HL-60 (cell line): ENCODE results near the gene IFIT1B.
"Not testable (repeated sequence)": the region's sequence is repeated elsewhere in the genome, so short reads cannot be mapped to it uniquely, and the experiment has no call there.

Experiments
- DNase-seq, 2 experiments: peaks; one replicate each; pipeline ENCODE4 v3.0.0-alpha.2; 2010 to 2020; ENCODE audit warnings: low read depth in 1 of 2, low spot score in 1 of 2
- H3K27ac ChIP-seq: fragments of 250-450 bp; sonication (Bioruptor Pico); replicated peaks from 2 replicates; pipeline ENCODE4 v1.5.1; 2020; ENCODE audit warnings: mild to moderate bottlenecking, moderate library complexity
- H3K27me3 ChIP-seq: fragments of 250-450 bp; sonication (Bioruptor Pico); 2 replicates; pipeline ENCODE4 v1.5.1; 2021; ENCODE audit warnings: mild to moderate bottlenecking, moderate library complexity; ENCODE audit not compliant: insufficient read depth, poor library complexity, severe bottlenecking
- H3K4me3 ChIP-seq: replicated peaks from 2 replicates; pipeline ENCODE4 v1.5.1; 2011; ENCODE audit warnings: mild to moderate bottlenecking, control low read depth, low read length; ENCODE audit not compliant: insufficient read depth
- GABPA ChIP-seq: IDR thresholded peaks from 2 replicates; pipeline ENCODE4 v1.6.1; 2012; ENCODE audit warnings: low read depth
- POLR2AphosphoS5 ChIP-seq: IDR thresholded peaks from 2 replicates; pipeline ENCODE4 v1.6.1; 2012; ENCODE audit warnings: low read depth
- SPI1 ChIP-seq: IDR thresholded peaks from 2 replicates; pipeline ENCODE4 v1.6.1; 2012; ENCODE audit warnings: low read depth, mild to moderate bottlenecking, borderline replicate concordance
- TF ChIP-seq, protein P1 (sequence below): IDR thresholded peaks from 2 replicates; pipeline ENCODE4 v1.6.1; 2012; ENCODE audit warnings: low read depth; ENCODE audit not compliant: insufficient replicate concordance
- TF ChIP-seq, protein P2 (sequence below): IDR thresholded peaks from one replicate; pipeline ENCODE4 v1.5.1; 2011; ENCODE audit warnings: low read length, control low read depth, inconsistent platforms; ENCODE audit not compliant: insufficient read depth

IFIT1B gene

DNA sequence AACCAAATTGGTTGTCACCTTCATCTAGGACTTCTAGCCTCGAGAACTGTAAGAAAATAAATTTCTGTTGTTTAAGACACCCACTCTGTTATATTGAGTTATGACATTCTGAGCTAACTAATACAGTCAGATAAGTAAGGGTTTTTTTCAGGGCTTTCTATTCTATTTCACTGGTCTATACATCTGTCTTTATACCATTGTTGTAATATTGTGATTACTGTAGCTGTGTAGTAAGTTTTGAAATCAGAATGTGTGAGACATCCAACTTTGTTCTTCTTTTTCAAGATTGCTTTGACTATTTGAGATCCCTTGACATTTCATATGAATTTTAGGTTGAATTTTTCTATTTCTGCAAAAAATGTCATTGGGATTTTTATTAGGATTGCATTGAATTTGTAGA, 22.1 kb downstream of the IFIT1B start:
- TF ChIP-seq, protein P1, sequence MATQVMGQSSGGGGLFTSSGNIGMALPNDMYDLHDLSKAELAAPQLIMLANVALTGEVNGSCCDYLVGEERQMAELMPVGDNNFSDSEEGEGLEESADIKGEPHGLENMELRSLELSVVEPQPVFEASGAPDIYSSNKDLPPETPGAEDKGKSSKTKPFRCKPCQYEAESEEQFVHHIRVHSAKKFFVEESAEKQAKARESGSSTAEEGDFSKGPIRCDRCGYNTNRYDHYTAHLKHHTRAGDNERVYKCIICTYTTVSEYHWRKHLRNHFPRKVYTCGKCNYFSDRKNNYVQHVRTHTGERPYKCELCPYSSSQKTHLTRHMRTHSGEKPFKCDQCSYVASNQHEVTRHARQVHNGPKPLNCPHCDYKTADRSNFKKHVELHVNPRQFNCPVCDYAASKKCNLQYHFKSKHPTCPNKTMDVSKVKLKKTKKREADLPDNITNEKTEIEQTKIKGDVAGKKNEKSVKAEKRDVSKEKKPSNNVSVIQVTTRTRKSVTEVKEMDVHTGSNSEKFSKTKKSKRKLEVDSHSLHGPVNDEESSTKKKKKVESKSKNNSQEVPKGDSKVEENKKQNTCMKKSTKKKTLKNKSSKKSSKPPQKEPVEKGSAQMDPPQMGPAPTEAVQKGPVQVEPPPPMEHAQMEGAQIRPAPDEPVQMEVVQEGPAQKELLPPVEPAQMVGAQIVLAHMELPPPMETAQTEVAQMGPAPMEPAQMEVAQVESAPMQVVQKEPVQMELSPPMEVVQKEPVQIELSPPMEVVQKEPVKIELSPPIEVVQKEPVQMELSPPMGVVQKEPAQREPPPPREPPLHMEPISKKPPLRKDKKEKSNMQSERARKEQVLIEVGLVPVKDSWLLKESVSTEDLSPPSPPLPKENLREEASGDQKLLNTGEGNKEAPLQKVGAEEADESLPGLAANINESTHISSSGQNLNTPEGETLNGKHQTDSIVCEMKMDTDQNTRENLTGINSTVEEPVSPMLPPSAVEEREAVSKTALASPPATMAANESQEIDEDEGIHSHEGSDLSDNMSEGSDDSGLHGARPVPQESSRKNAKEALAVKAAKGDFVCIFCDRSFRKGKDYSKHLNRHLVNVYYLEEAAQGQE: no peak
- TF ChIP-seq POLR2AphosphoS5 (no peak), GABPA (no peak), SPI1 (no peak)
- TF ChIP-seq, protein P2, sequence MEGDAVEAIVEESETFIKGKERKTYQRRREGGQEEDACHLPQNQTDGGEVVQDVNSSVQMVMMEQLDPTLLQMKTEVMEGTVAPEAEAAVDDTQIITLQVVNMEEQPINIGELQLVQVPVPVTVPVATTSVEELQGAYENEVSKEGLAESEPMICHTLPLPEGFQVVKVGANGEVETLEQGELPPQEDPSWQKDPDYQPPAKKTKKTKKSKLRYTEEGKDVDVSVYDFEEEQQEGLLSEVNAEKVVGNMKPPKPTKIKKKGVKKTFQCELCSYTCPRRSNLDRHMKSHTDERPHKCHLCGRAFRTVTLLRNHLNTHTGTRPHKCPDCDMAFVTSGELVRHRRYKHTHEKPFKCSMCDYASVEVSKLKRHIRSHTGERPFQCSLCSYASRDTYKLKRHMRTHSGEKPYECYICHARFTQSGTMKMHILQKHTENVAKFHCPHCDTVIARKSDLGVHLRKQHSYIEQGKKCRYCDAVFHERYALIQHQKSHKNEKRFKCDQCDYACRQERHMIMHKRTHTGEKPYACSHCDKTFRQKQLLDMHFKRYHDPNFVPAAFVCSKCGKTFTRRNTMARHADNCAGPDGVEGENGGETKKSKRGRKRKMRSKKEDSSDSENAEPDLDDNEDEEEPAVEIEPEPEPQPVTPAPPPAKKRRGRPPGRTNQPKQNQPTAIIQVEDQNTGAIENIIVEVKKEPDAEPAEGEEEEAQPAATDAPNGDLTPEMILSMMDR: no peak
- H3K27me3 ChIP-seq: no peaks in the 10 kb centered on the region
- H3K27ac ChIP-seq: no peak overlapping the region
- H3K4me3 ChIP-seq: no peak overlapping the region
- DNase-seq: no peak

DNA sequence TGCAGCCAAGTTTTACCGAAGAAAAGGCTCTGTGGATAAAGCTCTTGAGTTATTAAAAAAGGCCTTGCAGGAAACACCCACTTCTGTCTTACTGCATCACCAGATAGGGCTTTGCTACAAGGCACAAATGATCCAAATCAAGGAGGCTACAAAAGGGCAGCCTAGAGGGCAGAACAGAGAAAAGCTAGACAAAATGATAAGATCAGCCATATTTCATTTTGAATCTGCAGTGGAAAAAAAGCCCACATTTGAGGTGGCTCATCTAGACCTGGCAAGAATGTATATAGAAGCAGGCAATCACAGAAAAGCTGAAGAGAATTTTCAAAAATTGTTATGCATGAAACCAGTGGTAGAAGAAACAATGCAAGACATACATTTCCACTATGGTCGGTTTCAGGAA, 25.2 kb downstream of the IFIT1B start:
- Histone ChIP-seq H3K4me3 (no peak overlapping the region), H3K27ac (no peak overlapping the region), H3K27me3 (no peaks in the 10 kb centered on the region)
- no peak for DNase-seq
- TF ChIP-seq, protein P2: no peak
- TF ChIP-seq GABPA (no peak), SPI1 (no peak), POLR2AphosphoS5 (no peak)
- TF ChIP-seq, protein P1: no peak

DNA sequence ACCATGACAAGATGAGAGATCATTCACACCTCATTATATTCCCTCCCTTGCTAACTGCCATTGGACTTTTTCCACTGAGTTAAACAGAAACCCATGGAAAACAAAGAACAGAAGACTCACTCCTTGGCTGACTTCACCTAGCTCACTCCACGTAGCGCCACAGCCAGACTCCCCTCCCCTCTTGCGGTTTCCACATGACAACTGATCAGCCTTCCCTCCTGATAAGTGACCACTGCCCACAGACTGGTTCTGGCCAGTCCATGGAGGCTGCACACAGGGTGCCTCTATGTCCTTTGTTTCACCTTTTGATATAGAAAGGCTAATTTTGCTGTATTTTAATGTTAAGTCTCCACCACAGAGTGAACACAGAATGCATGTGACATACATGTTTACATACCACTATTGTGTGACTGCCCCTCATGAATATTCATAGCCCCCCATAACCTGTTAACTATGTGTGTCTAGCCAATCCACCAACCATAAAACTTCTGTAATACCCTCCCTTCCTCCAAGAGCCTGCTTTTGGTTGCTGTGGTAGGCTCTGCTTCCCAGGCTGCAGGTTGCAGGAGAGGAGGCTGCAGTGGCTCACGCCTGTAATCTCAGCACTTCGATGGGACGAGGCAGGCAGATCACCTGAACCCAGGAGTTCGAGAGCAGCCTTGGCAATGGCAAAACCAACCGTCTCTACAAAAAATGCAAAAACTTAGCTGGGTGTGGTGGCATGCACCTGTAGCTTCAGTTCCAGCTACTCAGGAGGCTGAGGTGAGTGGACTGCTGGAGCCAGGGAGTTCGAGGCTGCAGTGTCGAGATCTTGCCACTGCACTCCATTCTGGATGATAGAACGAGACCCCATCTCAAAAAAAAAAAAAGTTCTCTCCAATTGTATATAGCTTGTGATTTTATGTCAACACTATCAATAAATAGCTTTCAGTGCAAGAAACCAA, 26.5 kb downstream of the IFIT1B start:
- no peak for DNase-seq
- H3K4me3 ChIP-seq: no peak overlapping the region
- no peak overlapping the region for H3K27ac ChIP-seq
- no peaks in the 10 kb centered on the region for H3K27me3 ChIP-seq
- no peak for TF ChIP-seq POLR2AphosphoS5
- TF ChIP-seq GABPA: no peak
- TF ChIP-seq, protein P1: no peak
- TF ChIP-seq, protein P2: no peak
- no peak for TF ChIP-seq SPI1

DNA sequence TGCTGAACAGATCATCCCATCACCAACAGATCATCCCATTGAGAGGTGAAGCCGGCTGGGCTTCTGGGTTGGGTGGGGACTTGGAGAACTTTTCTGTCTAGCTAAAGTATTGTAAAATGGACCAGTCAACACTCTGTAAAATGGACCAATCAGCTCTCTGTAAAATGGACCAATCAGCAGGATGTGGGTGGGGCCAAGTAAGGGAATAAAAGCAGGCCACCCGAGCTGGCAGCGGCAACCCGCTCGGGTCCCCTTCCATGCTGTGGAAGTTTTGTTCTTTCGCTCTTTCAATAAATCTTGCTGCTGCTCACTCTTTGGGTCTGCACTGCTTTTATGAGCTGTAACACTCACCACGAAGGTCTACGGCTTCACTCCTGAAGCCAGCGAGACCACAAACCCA, 28.3 kb downstream of the IFIT1B start:
- not testable (repeated sequence) for H3K27ac ChIP-seq, DNase-seq, H3K4me3 ChIP-seq, H3K27me3 ChIP-seq

DNA sequence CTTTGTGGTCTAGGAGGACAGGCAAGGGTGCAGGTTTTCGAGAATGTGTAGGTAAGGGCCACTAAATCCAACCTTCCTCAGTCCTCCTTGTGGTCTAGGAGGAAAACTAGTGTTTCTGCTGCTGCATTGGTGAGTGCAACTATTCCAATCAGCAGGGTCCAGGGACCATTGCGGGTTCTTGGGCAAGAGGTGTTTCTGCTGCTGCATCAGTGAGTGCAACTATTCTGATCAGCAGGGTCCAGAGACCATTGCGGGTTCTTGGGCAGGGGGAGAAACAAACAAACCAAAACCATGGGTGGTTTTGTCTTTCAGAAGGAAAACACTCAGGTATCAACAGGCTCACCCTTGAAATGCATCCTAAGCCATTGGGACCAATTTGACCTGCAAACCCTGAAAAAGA, 29.9 kb downstream of the IFIT1B start:
- H3K27ac ChIP-seq, H3K27me3 ChIP-seq, DNase-seq, H3K4me3 ChIP-seq: not testable (repeated sequence)

DNA sequence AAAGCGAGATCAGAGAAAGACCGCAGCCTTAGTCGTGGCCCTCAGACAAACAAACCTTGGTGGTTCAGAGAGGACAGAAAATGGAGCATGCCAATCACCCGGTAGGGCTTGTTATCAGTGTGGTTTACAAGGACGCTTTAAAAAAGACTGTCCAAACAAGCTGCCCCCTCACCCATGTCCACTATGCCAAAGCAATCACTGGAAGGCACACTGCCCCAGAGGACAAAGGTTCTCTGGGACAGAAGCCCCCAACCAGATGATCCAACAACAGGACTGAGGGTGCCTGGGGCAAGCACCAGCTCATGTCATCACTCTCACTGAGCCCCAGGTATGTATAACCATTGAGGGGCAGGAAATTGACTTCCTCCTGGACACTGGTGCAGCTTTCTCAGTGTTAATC, 31.4 kb downstream of the IFIT1B start:
- not testable (repeated sequence) for H3K27ac ChIP-seq, H3K4me3 ChIP-seq, H3K27me3 ChIP-seq, DNase-seq
